Activated T-cell treated with anti-CD3 and anti-CD28 coated beads for 4 hours (primary cell): ENCODE results near the gene DNPEP.
A peak's percentile ranks its signal among the peaks of the same experiment; 100 is the strongest.

Source experiments
- DNase-seq: peaks from one replicate; pipeline ENCODE4 v3.0.0-alpha.2; 2020

DNPEP gene

DNA sequence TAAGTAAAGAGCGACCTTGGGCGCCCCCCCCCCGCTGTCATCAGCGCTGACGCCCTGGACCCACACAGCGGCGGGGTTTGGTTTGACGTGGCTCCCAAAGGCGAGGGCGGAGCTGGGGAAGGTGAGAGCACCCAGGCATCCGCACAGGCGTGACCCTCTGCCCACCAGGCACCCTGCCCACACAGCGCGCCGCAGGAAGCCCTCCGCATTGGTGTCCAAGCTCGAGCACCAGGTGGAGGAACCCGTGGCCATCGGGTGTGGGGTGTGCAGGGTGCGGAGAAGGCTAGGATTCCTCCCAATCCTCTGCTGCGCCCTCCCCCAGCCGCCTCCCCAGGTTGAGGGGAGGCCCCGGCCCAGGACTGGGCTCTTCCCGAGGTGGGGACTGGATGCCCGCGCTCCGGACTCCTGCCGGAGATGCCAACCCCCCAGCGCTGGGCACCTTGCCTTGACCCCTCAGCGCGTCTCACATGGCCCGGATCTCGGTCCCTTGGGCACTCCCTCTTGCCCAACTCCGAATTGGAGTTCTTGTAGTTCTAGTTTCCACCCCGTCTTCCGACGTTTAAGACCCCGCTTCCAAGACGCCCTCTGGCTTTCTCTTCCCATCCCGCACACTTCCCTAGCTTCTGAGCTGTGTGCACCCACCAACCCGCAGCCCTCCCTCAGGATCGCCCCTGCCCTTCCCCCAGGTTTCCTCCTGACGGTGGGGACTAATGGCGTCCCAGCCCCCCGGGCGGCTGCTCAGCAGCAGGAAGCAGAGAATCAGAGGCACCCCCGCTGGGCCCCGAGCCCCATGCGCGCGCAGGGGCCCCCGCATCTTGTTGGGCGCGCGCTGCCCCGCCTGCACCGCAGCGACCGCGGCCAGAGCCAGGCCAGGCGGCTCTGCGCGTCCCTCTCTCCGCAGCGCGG, 29.3 kb downstream of the DNPEP start:
- no peak for DNase-seq

DNA sequence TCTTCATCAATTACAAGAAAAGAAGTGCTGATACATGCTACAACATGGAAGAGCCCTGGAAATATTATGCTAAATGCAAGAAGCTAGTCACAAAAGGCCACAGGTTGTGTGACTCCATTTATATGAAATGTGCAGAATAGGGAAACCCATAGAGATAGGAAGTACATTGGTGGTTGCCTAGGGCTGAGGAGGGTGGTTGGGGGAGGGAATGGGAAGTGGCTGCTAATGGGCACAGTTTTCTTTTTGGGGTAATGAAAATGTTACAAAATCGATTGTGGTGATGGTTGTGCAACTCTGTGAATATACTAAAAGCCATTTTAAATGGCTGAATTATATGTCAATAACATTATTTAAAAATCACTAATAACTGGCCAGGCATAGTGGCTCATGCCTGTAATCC, 30.9 kb downstream of the DNPEP start:
- DNase-seq: no peak

- DNase-seq: no peak
These were observed 33.1 kb downstream of the DNPEP start for GRCh38 chr2:219354582-219354981.

GRCh38 chr2:219353129-219353528, 34.6 kb downstream of the DNPEP start:
- no peak for DNase-seq

DNA sequence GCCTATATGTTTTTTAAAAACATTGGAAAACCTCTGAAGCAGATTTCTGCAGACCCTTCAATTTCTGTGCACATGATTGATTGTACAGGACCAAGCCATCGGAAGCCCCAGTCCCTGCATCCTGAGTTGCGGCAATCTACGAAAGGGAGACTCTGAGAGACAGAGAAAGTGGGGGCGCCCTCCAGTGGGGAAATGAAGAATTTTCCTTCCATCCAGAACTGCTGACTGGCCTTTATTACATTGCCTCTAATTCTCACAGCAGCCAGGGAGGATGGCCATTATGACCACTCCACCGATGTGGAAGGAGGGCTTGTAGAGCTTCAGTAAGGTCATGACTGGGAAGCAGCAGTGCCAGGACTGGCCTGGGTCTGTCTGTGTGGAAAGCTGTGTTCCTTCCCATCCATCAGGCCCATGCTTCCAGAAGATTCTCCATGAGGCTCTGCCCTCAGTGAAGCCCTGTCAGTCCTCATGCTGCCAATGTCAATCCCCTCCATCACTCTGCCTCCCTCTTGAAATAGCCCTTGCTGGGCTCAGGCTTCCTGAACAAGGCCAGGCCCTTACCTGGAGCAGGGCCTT, 35.2 kb downstream of the DNPEP start:
- DNase-seq: peak; percentile 52

DNA sequence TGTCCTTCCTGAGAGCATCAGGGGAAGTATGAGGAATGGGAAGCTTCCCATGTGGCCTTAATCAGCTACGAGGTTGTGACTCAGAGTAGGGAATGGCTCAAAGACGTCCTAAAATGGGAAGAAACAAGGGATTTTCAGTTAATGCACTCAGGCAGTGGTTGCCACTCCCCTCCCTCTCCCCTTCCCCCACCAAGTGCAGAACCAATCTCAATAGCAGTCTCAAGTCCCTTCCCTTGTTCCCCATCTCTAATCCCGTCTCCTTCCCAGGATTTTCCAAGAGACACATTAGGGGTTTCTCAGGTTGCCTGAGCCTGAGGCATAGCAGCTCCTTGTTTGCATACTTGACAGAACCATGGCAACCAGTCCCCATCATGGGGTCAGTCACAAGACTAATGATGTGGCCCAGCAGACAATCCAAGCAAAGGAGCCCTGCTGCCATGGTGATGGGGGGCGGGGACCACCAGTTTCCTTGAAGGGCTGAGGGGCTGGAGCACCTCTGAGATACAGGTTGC, 36.9 kb downstream of the DNPEP start:
- DNase-seq: no peak

DNA sequence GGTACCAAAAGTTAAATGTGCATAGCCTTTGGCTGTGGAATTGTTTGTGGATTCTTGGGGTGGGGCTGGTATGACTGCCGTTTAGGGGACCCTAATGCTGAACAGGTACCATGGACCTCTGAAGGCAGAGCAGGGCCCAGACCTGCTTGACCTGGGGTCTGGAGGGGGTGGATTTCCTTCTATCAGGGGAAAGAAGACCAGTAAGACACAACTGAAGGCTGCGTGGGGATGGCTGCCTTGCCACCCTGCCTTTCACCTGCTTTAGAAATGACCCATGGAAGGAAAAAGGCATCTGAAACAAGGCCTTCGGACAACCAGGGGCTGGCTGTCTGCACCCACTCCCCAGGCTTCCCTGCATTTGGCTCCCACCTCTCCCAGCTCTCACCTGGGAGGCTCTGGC, 37.5 kb downstream of the DNPEP start:
- no peak for DNase-seq

- no peak for DNase-seq
These were observed 42.8 kb downstream of the DNPEP start for GRCh38 chr2:219344751-219345430.

GRCh38 chr2:219335373-219335786, 52.3 kb downstream of the DNPEP start:
- no peak for DNase-seq

DNA sequence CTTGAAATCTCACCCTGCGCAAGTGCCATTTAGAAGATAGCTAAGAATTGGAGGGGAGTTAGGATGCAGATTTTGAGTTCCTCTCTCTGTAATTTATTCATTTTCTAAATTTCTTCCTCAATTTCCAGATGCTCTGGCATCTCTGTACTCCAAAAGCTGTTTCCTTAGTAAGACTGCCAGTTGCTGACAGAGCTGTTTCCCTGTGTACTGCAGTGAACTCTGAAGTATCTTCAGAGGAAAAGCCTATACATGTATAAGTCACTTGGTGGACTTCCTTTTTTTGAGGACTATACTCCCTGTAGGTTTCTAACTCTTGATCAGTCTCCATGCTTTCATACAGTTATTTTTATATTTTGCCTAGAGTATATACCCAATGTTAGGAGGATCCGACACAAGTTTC, 53.6 kb downstream of the DNPEP start:
- DNase-seq: no peak

DNA sequence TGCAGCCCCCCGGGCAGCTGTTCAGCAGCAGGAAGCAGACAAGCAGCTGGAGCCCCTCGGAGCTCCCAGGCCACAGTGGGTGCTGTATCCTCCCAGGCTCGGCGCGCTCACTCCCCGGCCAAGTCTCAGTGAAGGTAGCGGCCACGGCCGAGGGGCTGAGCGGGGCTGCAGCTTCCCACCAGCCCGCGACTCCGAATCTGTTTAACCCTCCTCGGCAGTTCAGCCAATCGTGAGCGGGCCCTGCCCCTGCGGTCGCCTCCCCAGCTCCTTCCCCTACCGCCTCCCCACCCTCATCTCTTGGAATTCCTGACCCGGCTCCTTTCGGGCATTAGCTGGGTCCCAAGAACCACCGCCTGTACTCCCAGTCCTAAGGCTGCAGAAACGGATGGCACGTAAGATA, 55.2 kb downstream of the DNPEP start, which contains the start of gene RESP18:
RESP18 (minus strand) TSS at position 203 of the 400 bp plus-strand sequence.
- DNase-seq: no peak

- DNase-seq: no peak
These were observed 56.0 kb downstream of the DNPEP start for GRCh38 chr2:219331560-219332213.

- DNase-seq: no peak
These were observed 60.0 kb downstream of the DNPEP start for GRCh38 chr2:219327719-219328118.

DNA sequence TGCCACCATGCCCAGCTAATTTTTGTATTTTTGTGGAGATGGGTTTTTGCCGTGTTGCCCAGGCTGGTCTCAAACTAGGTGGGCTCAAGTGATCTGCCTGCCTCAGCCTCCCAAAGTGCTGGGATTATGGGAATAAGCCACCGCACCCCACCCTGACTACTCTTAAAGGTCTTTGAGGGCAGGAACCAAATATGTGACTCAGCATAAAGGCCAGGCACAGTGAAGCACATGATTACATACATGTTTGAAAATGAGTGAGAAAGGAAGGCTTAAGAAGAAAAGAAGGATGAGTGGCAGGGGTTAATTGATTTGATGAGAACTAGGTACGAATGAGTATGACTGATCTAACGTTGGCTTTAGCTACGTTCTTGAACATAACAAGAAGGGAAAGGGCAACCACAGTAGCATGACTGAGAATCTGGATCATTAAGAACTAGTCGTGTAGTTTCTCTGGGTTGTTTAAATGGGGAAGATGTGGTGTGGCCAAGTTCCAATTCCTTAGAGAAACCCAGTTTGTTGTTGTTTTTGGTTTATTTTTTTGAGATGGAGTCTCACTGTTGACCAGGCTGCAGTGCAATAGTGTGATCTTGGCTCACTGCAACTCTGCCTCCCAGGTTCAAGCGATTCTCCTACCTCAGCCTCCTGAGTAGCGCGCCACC, 61.9 kb downstream of the DNPEP start:
- DNase-seq: no peak

GRCh38 chr2:219325136-219325535, 62.6 kb downstream of the DNPEP start:
- no peak for DNase-seq

DNA sequence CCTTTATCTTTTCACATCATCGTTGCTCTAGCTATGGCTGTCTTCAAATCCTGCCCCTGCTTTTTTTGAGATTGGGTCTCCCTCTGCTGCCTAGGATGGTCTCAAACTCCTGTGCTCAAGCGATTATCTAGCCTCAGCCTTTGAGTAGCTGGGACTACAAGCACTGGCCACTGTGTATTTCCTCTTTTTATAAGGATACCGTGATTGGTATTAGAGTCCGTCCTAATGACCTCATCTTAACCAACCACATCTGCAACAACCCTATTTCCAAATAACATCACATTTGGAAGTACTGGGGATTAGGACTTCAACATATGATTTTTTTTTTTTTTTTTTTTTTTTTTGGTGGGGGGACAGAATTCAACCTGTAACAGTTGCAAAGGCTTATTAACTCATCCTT, 64.3 kb downstream of the DNPEP start:
- no peak for DNase-seq
